WTC11 (cell line): Measurements from ENCODE around the gene UPF1.

Source experiments
- ATF3 ChIP-seq: sonication (generic); formaldehyde crosslinking; conservative IDR thresholded peaks from 2 replicates; pipeline ENCODE4 v1.8.1; 2022; ENCODE audit warnings: mild to moderate bottlenecking, missing genetic modification reagents
- CTCF ChIP-seq: fragments of 200-600 bp; IDR thresholded peaks from 2 replicates; pipeline ENCODE4 v1.8.0; 2022; ENCODE audit warnings: antibody characterized with exemption
- NR1H2 ChIP-seq: sonication (generic); formaldehyde crosslinking; IDR thresholded peaks from 2 replicates; pipeline ENCODE4 v1.9.0; 2021; ENCODE audit warnings: mild to moderate bottlenecking, moderate library complexity, missing genetic modification reagents
- RELA ChIP-seq: sonication (generic); formaldehyde crosslinking; IDR thresholded peaks from 2 replicates; pipeline ENCODE4 v1.8.1; 2022; ENCODE audit warnings: missing genetic modification reagents, mild to moderate bottlenecking, borderline replicate concordance
- ZNF219 ChIP-seq: sonication (generic); formaldehyde crosslinking; IDR thresholded peaks from 2 replicates; pipeline ENCODE4 v1.8.0; 2023; ENCODE audit warnings: missing genetic modification reagents, mild to moderate bottlenecking, borderline replicate concordance

GRCh38 chr19:18903156-18904037 lies 71.6 kb downstream of the UPF1 start:
- TF ChIP-seq CTCF (no peak), ATF3 (CRISPR knock-in tag) (no peak), ZNF219 (CRISPR knock-in tag) (no peak), RELA (no peak), NR1H2 (no peak)
